Measurements from ENCODE around the gene LMF1.

Gene LMF1

DNA sequence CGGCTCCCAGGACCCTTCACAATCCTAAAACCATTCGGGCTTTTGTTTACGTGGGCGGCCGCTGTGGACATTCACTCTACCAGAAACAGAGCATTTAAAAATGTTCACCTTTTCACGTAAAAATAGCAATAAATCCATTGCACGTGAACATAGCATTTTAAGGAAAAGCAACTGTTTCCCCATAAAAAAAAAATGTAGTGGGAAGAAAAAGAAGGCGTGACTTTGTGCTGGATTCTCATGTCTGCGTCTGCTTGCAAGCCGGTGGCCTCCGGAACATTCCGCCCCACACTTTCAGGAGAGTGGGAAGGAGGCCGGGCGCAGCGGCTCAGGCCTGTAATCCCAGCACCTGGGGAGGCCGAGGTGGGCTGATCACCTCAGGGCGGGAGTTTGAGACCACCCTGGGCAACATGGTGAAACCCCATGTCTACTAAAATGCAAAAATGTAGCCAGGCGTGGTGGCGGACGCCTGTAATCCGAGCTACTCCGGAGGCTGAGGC lies 156.8 kb downstream of the LMF1 start:
- DNase-seq (ENCODE audit: low read depth, low spot score) = no peak

DNA sequence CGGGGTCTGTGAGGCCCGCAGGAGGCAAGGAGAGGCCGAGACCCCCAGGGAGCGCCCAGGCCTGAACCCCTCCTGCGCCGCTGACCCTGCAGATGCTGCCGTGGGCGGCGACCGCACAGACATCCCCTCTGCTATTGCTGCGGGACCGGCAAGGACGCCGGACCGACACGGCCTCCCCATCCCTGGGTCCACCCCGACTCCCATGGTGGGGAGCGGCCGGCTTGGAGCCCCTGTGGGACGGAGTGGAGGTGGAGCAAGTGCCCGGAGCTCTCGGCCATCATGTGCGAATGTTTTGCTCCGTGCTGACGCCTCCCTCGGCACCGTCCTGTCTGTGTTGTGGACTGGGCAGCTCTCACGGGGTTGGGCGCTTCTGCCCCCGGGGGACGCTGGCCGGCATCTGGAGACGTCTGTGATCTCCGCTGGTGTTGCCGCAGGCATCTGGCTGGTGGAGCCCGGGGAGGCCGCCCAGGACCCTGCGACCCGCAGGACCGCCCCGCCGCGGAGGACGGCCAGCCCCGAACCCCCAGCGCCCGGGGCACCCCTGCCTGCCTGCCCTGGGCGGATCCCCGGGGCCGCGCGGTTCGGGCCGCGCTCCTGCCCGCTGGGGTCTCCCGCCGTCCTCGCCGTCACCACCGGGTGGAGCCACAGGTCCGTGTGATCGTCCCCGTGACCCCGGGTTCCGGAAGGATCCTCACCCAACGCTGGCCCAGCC lies 157.4 kb downstream of the LMF1 start:
- DNase-seq (ENCODE audit: low read depth, low spot score) = peak; percentile 67

DNA sequence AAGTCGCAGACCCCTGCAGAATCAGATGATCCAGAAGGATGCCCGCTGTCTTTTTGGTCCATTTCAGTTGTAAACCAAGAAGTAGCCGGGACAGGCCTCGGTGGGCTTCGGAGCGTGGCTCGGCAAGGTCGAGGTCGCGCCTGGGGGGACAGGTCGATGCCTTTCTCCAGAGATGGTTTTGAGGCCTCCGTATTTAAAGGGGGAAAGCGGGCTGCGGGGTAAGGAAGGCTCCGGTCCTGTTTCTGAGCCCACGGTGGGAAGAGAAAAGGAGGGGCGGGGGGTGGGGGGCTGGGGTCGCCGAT lies 162.7 kb downstream of the LMF1 start:
- DNase-seq (ENCODE audit: low read depth, low spot score) = no peak

DNA sequence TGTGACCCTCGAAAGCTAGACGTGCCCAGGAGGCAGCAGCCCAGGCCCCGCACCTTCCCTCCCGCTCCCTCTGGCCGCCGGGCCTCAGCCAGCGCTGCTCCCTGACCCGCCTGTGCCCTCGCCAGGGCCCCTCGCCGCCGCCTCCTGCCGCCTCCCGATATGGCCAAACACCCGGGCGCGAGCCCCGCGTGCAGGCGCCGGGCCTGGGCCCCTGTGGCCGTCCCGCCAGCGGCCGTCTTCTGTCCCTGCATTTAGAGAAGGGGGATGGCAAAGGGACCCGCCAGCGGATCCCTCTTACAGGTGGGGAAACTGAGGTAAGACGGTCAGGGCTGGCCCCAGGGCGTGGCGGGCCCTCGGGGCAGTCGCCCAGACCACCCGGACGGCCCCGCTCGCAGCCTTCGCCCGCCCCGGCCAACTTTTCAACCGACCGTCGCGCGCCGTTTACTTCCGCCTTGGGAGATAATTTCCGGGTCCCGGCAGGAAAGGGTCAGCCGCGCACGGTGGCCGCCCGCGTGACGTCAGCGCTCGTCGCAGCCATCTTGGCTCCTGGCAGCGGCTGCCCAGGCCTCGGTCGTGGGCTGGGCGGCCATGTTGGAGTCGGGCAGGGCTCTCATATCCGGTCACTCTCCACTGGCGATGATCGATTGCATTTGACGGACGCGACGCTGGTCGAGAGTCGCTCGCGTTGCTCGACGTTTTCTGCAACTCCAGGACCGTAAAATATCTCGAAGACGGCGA lies 163.3 kb downstream of the LMF1 start:
- peak; percentile 98 for DNase-seq (ENCODE audit: low read depth, low spot score)

DNA sequence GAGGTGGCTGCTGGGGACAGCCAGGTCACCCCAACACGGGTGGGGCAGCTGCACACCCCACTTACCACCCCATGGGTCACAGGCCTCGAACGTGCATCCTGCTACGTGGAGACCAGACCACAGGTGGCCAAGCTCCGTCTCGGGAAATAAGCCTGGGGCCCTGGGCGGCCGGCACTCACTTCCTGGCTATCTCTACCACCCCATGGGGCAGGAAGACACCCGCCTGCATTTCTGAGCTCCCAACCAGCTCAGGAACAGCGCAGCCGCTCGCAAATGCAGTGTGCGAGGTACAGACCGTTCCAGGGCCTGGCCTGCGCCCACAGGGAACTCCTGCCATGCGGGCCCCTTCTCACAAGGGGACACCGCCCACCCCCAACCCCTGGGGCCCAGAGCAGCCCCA lies 165.3 kb downstream of the LMF1 start:
- DNase-seq (ENCODE audit: low read depth, low spot score) = no peak

DNA sequence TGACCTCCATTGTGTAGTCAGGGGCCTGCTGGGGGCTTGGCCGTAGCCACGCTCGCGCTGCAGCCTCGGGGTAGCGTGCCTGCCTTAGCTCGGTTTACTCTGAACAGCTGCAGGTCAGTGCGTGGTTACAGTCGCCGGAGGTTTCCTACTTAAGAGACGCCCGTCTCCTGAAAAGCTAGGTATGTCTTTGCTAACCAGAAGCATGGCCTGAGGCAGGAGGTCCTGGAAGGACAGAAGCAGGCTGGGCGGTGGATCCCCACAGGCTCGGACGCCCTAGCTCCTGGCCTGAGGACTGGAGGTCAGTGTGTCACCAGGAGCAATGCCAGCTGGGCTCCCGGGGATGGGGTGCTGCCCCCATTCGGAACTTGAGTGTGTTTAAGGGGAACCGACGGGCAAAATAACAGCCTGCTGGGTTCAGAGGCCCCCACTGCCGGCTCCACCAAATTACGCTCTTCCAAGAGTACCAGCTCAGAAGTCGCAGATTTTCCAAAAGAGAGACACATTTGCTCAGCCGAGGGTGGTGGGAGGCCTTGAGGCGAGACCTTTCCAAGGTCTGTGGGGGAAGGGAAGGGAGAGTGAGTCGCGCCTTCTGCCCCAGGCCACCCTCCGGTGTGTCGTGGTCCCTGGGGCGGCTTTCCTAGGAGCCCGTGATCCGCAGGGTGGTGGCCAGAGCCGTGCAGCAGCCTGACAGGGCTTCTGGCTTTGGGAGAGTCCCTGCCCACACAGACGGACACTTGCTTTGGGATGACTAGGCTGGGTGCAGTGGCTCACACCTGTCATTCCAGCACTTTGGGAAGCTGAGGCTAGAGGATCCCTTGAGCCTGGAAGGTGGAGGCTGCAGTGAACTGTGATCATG lies 166.4 kb downstream of the LMF1 start:
- no peak for DNase-seq (ENCODE audit: low read depth, low spot score)

DNA sequence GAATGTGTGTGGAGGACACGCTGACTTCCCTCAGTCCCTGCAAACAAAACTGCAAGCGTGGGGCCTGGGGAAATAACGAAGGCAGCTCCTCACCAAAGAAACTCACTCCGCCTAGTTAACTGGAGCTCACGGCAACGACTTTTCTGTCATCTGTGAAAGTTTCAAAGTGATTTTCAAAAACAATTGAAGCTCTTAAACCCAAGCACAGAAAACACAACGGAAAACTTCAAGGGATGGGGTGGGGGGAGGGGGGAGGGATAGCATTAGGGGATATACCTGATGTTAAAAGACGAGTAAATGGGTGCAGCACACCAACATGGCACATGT lies 167.1 kb downstream of the LMF1 start:
- DNase-seq (ENCODE audit: low read depth, low spot score) = no peak

All from astrocyte of the hippocampus (primary cell).